Glutamatergic neuron (in vitro differentiated cells): ENCODE results near the gene KLHL17. TPM values are rescaled to one million over a fixed set of nuclear protein-coding genes. Genes with fewer than 3 reads are reported as not detected.

Experiments
- DNase-seq: peaks from one replicate; pipeline ENCODE4 v3.0.0; 2022
- H3K27ac Mint-ChIP-seq: one replicate; pipeline ENCODE4 v1.8.0; 2020; ENCODE audit warnings: mild to moderate bottlenecking, mixed read lengths, inconsistent platforms; ENCODE audit not compliant: unreplicated experiment
- H3K27me3 Mint-ChIP-seq: one replicate; pipeline ENCODE4 v1.8.0; 2020; ENCODE audit warnings: mild to moderate bottlenecking, moderate library complexity, mixed read lengths, inconsistent platforms; ENCODE audit not compliant: unreplicated experiment
- H3K36me3 Mint-ChIP-seq: one replicate; pipeline ENCODE4 v1.8.0; 2020; ENCODE audit warnings: mild to moderate bottlenecking, mixed read lengths, inconsistent platforms; ENCODE audit not compliant: unreplicated experiment
- H3K4me1 Mint-ChIP-seq: one replicate; pipeline ENCODE4 v1.8.0; 2020; ENCODE audit warnings: mild to moderate bottlenecking, low read depth, mixed read lengths, inconsistent platforms; ENCODE audit not compliant: unreplicated experiment
- H3K4me3 Mint-ChIP-seq: one replicate; pipeline ENCODE4 v1.8.0; 2020; ENCODE audit warnings: mild to moderate bottlenecking, mixed read lengths, inconsistent platforms; ENCODE audit not compliant: unreplicated experiment
- H3K9me3 Mint-ChIP-seq: one replicate; pipeline ENCODE4 v1.8.0; 2020; ENCODE audit warnings: mild to moderate bottlenecking, moderate library complexity, mixed read lengths, inconsistent platforms; ENCODE audit not compliant: unreplicated experiment
- total RNA-seq: library from RNA; stranded (reverse); fragmentation: NEBNext Ultra II Directional; extraction: Animal tissue kit (Norgen Biotek cat#: 25700); gene quantifications from one replicate; pipeline ENCODE4 v1.2.1, GENCODE V29; 2021; ENCODE audit not compliant: unreplicated experiment
- TF ChIP-seq, protein P1 (sequence below): fragments of 200-600 bp; sonication (generic); IDR thresholded peaks from one replicate; pipeline ENCODE4 v1.5.0; 2021; ENCODE audit not compliant: partially characterized antibody, unreplicated experiment

KLHL17 gene
- total RNA-seq, 1 donor from 2014 or later = 103 TPM

DNA sequence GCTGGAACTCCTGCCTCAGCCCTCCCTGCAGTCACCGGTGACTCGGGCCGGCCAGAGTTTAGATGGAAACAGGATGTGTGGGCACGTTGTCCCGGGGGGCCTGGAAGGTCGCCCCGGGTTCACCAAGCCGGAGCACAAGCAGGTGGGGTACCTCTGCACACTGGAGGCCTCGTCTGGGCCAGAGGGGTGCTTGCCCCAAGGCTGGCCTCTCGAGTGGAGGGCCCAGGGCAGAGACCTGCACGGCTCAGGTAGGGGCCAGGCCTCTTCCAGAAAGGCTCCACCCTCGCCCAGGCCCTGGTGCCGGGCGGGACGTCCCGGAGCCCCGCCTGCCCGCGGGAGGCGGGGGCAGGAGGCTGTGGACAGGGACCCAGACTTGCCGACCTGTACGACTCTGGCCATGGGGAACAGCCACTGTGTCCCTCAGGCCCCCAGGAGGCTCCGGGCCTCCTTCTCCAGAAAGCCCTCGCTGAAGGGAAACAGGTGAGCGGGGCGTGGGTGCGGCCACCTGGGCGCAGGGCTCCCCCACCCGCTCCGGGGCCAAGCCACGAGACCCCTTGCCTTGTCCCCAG is 5.8 kb downstream of the KLHL17 start, which contains the start of gene PLEKHN1:
Gene PLEKHN1, plus strand, starts transcription at position 348 of the 569 bp plus-strand sequence. Its CDS starts 50 bp downstream, at position 398.
- H3K36me3 Mint-ChIP-seq = no peaks in the 10 kb centered on the region
- H3K27me3 Mint-ChIP-seq = peaks cover 12% of the 10 kb centered on the region
- TF ChIP-seq, protein P1, sequence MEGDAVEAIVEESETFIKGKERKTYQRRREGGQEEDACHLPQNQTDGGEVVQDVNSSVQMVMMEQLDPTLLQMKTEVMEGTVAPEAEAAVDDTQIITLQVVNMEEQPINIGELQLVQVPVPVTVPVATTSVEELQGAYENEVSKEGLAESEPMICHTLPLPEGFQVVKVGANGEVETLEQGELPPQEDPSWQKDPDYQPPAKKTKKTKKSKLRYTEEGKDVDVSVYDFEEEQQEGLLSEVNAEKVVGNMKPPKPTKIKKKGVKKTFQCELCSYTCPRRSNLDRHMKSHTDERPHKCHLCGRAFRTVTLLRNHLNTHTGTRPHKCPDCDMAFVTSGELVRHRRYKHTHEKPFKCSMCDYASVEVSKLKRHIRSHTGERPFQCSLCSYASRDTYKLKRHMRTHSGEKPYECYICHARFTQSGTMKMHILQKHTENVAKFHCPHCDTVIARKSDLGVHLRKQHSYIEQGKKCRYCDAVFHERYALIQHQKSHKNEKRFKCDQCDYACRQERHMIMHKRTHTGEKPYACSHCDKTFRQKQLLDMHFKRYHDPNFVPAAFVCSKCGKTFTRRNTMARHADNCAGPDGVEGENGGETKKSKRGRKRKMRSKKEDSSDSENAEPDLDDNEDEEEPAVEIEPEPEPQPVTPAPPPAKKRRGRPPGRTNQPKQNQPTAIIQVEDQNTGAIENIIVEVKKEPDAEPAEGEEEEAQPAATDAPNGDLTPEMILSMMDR = no peak
- no peak for DNase-seq
- no peak within 1 kb of the TSS for H3K4me3 Mint-ChIP-seq
- H3K4me1 Mint-ChIP-seq = peaks cover 6% of the 10 kb centered on the region
- no peak within 1 kb of the TSS for H3K27ac Mint-ChIP-seq
- peaks cover 5% of the 10 kb centered on the region for H3K9me3 Mint-ChIP-seq

DNA sequence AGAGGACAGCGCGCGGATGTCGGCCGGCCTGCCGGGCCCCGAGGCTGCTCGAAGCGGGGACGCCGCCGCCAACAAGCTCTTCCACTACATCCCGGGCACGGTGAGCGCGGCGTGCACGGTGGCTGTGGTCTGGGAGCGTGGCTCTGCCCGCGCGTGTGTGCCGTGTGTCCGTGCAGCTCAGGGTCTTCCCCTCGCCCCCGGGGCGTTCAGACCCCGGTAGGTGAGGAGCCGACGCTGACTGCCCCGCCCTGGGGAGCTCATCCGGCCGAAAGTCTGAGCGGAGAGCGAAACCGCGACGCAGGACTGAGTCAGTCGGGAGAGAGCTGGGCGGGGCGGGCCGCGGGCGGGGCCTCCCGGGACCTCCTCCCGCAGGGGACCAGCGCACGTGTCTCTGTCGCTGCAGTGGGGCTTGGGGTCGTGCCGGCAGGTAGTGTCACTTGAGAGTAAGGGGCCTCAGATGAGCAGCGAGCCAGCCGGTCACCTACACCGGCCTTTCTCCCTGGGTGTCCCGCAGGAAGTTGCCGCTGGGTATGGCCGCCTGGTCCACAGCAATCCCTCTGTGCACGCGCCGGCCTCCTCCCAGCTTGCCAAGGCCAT is 6.4 kb downstream of the KLHL17 start:
- no peak overlapping the region for H3K4me3 Mint-ChIP-seq
- no peak overlapping the region for H3K27ac Mint-ChIP-seq
- H3K36me3 Mint-ChIP-seq = no peaks in the 10 kb centered on the region
- DNase-seq = peak; percentile 54
- peaks cover 5% of the 10 kb centered on the region for H3K9me3 Mint-ChIP-seq
- H3K27me3 Mint-ChIP-seq = peaks cover 12% of the 10 kb centered on the region
- H3K4me1 Mint-ChIP-seq = peaks cover 6% of the 10 kb centered on the region
- TF ChIP-seq, protein P1 = no peak

DNA sequence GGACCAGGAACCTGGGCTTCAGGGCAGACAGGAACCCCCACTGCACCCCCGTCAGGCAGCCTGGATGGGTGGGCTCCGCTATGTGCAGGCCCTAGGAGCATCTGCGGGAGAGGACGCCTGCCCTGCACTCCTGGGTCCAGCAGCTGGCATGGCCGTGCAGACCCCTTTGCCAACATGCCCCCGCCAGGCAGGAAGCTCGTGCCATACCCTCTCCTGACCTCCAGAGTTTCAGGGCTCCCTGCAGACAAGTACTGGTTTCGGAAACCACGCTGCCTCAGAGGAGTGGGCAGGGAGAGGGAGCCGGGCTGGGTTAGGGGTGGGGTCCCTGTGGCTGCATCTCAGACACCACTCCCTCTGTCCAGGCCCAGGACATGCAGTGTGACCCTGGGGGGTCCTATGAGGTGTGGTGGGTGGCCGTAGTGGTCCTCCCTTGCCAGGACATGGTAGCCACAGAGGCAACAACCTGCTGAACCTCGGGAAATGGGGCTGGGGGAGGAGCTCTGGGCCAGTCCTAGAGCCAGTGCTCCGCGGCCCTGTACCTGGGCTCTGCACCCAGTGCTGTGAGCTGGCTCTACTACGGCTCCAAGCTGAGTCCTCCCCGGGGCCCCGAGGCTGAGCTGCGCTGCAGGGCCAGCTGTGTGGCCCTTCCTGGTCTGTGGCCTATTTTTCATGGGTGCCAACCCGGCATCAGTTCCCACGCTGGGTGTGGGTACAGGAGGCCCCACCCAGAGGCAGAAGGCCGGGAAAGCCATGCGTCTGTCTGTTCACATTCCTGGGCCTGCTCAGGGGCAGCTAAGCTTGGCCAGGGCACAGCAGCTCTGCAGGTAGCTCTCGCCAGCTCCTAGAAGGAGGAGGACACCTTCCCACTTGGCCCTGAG is 7.3 kb downstream of the KLHL17 start:
- no peaks in the 10 kb centered on the region for H3K36me3 Mint-ChIP-seq

DNA sequence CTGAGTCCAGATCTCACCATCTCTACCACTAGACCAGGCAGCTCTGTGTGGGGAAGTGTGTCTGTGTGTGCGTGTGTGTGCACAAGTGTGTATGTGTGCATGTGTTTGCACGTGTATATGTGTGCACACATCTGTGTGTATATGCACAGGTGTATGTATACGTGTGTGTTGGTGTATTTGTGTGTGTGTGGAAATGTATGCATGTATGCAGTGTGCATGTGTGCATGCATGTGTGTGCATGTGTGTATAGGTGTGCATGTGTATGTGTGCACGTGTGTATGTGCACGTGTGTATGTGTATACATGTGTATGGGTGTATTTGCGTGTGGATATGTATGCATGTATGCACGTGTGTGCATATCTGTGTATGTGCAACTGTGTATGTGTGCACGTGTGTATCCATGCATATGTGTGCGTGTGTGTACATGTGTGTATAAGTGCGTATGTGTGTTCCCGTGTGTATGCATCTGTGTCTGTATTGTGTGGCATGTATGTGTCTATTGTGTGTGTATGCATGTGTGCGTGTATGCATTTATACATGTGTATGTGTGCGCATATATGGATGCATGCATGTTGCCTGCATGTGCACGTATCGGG is 9.0 kb downstream of the KLHL17 start:
- peaks cover 5% of the 10 kb centered on the region for H3K9me3 Mint-ChIP-seq
- DNase-seq = no peak
- H3K27ac Mint-ChIP-seq = no peak overlapping the region
- peaks cover 6% of the 10 kb centered on the region for H3K4me1 Mint-ChIP-seq
- no peak overlapping the region for H3K4me3 Mint-ChIP-seq
- TF ChIP-seq, protein P1 = no peak
- peaks cover 12% of the 10 kb centered on the region for H3K27me3 Mint-ChIP-seq
- H3K36me3 Mint-ChIP-seq = no peaks in the 10 kb centered on the region

More for the DNA sequence above, 7.3 kb downstream of the KLHL17 start:
- Mint-ChIP-seq H3K9me3 (peaks cover 5% of the 10 kb centered on the region), H3K27ac (no peak overlapping the region), H3K4me3 (no peak overlapping the region), H3K27me3 (peaks cover 12% of the 10 kb centered on the region), H3K4me1 (peaks cover 6% of the 10 kb centered on the region)
- no peak for DNase-seq
- TF ChIP-seq, protein P1 = no peak
